RPMI7951 (cell line): Measurements from ENCODE around the gene BHLHE40. TPM values are rescaled to one million over a fixed set of nuclear protein-coding genes. Genes with fewer than 3 reads are reported as not detected.
"Not testable (repeated sequence)": the region's sequence is repeated elsewhere in the genome, so short reads cannot be mapped to it uniquely, and the experiment has no call there.

Experiments used
- DNase-seq: peaks from one replicate; pipeline ENCODE4 v3.0.0-alpha.2; 2012; ENCODE audit warnings: low read depth
- total RNA-seq: library from RNA; depleted of rRNA; stranded (reverse); fragments of >200 nt; shearing (Covaris generic); gene quantifications from 2 replicates; pipeline ENCODE4 v1.2.3, GENCODE V29; 2014

The BHLHE40 gene
- total RNA-seq, 1 experiment from 2014 or later = 62.8 TPM

DNA sequence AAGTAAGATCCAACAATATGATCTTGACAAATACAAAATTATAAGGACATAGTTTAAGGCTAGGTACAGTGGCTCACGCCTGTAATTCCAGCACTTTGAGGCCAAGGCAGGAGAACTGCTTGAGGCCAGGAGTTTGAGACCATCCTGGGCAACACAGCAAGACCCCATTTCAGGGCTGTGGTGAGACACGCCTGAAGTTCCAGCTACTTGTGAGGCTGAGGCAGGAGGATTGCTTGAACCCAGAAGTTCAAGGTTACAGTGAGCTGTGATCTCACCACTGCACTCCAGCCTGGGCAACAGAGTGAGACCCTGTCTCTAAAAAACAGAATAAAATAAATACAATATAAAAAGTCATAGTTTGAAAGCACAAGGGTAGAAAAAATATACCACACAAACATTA, 17.4 kb upstream of the BHLHE40 start:
- not testable (repeated sequence) for DNase-seq

DNA sequence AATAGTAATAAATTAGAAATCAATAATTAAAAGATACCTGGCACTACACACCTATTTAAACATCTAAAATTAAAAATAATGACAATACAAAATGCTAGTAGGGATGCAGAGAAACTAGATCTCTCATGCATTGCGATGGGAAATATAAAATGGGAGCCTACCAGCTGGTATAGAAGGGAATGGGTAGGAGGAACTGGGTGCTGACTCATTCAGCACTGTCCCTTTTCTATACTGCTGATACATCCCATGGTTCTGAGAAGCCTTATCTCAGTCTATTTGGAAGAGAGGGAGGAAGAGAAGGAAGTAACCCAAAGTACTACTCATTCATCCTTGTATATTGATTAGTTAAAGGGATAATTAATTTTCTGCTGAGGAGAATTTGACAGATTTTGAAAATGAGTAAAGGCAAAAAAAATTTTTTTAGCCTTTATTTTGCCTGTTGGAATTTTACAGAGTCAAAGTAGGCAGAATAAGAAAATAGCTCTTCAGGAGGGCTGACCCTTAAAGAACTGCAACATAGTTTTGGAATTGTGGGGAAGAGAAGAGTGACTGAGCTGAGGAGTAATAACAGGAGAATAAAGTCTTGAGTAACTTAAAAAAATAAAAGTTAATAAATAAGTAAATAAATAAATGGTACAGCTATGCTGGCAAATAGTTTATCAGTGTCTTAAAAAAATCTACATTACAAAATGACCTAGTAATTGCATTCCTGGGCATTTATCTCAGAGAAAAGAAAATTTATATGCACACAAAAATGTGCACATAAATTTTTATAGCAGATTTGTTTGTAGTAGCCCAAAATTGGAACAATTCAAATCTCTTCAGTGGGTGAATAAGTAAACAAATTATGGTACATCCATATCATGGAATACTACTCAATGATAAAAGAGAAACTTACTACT, 15.3 kb upstream of the BHLHE40 start:
- DNase-seq = no peak

DNA sequence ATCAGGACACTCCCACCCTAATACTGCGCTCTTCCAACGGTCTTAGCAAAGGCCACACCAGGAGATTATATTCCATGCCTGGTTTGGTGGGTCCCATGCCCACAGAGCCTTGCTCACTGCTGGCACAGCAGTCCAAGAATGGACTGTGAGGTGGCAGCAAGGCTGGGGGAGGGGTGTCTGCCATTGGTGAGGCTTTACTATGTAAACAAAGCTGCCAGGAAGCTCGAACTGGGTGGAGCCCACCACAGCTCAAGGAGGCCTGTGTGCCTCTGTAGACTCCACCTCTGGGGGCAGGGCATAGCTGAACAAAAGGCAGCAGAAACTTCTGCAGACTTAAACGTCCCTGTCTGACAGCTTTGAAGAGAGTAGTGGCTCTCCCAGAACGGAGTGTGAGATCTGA, 13.2 kb upstream of the BHLHE40 start:
- not testable (repeated sequence) for DNase-seq

DNA sequence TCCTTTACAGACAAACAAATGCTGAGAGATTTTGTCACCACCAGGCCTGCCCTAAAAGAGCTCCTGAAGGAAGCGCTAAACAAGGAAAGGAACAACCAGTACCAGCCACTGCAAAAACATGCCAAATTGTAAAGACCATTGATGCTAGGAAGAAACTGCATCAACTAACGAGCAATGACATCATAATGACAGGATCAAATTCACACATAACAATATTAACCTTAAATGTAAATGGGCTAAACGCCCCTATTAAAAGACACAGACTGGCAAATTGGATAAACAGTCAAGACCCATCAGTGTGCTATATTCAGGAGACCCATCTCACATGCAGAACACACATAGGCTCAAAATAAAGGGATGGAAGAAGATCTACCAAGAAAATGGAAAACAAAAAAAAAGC, 11.6 kb upstream of the BHLHE40 start:
- not testable (repeated sequence) for DNase-seq

DNA sequence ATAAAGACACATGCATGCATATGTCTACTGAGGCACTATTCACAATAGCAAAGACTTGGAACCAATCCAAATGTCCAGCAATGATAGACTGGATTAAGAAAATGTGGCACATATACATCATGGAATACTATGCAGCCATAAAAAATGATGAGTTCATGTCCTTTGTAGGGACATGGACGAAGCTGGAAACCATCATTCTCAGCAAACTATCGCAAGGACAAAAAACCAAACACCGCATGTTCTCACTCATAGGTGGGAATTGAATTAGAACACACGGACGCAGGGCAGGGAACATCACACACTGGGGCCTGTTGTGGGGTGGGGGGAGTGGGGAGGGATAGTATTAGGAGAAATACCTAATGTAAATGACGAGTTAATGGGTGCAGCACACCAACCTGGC, 7.8 kb upstream of the BHLHE40 start:
- not testable (repeated sequence) for DNase-seq

DNA sequence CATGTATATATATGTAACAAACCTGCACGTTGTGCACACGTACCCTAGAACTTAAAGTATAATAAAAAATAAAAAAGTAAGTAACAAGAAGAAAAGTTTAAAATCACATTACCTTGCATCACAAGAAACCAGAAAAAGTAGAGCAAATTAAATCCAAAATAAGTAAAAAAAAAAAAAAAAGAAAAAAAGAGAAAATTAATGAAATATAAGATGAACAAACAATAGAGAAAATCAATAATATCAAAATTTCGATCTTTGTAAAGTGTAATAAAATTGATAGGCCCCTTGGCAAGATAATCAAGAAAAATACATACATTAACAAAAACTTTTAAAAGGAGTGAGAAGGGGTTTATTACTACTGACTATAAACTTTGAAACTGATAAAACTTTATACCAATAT, 7.4 kb upstream of the BHLHE40 start:
- DNase-seq = no peak

DNA sequence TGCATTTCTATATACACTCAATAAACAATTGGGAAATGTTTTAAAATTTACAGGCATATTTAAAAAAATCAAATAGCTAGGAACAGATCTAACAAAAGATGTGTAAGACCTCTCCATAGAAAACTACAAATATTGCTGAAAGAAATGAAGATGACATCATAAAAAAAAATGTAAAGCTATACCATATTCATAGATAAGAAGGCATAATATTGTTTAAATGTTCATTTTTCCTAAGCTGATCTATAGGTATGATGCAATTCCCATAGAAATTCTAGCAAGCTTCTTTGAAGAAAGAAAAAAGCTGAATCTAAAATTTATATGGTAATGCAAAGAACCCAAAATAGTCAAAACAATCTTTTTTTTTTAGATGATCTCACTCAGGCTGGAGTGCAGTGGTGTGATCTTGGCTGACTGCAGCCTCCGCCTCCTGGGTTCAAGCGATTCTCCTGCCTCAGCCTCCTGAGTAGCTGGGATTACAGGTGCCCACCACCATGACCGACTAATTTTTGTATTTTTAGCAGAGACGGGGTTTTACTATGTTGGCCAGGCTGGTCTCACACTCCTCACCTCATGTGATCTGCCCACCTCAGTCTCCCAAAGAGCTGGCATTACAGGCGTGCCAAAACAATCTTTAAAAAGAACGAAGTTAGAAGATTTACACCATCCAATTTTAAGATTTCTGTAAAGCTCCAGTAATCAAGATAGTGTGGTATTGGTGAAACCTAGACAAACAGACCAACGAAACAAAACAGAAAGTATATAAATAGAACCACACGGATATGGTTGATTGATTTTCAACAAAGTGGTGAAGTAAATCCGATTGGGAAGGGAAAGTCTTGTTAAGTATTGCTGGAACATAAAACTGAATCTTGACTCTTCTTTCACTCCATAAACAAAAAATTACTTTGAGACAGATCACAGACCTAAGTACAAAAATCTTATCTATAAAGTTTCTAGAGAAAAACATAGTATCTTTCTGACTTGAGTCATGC, 6.3 kb upstream of the BHLHE40 start:
- DNase-seq = no peak

DNA sequence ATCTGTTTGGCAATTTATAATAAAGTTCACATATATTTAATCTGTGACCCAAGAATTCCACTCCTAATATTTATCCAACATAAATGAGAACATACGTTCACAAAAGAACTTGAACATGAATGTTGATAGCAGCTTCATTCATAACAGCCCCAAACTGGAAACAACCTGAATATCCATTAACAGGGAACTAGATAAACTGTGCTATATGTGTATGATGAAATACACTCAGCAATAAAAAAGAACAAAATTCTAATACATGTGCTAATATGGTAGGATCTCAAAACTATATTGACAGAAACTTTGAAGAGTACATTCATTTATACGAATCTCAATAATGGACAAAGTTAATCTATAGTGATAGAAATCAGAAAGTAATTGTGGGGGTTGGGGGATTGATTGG, 5.1 kb upstream of the BHLHE40 start:
- DNase-seq = no peak

DNA sequence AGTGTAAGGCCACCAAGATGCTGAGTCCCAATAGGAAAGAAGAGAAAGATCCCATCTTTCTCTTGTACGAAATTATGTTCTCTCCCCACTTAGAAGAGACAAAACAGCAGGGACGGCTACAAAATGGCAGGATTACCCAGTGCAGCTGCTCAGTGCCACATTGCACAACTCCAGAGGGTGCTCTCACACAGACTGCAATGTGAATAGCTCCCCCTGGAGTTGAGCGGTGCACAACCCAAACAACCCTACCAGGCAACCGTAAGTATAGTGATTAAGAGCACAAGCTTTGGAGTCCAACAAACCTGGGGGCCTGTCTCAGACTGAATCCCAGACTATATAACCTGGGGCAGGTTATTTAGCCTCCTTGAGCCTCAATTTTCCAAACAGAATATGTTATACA, 3.1 kb upstream of the BHLHE40 start:
- DNase-seq = peak; percentile 84

DNA sequence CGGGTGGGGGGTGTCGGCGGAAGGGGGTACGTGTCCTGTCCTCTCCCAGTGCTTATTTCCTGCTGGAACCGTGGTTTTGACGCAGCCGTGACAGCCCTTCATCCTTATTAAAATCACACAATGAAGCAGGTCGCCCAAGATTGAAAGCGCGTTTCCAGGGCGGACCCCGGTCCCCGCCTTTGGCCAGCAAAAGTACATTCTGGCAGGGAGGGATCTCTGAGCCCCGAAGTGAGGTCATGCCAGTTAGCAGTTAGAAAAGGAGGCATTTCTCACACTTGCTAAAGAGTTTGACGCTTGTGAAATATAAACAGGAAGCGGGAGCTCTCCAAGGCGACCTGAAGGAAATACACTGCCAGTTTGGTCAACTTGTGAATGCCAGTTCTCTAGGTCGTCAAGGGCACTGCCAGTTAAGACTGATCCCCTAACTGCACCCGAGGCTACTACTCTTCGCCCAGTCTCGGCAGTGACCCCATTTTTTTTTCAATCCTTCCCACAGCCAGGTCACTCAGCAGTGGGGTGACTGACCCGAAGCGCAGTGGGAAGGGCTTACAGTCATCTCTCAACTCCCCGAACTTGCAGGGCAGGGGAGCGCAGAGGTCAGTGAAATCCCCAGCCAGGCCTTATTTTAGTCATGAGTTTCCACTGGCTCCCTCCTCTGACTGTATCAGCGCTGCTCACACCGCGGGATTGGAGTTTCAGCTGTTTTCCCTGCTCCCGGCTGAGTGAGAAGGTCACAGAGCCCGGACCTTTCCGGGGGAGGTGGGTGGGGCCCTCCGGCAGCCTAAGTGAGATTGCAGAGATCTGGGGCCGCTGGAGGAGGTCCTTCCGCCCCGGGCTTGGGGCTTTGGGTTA, 2.0 kb upstream of the BHLHE40 start:
- peak; percentile 94 for DNase-seq

DNA sequence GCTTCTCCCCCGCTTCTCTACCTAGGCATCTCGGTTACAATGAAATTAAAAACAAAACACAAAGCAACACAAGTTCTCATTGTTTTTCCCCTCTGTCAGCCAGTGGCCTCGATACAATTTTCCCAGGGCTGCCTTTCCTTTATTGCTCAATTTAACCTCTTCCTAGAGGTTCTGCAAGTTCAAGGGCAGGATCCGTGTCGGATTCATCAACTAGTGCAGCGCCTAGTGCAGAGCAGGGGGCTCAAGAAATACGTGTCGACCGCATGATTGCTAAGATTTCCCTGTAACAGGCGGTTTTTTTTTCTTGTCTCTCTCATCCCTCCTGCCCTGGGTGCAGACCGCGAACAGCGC, 1.4 kb upstream of the BHLHE40 start:
- no peak for DNase-seq

DNA sequence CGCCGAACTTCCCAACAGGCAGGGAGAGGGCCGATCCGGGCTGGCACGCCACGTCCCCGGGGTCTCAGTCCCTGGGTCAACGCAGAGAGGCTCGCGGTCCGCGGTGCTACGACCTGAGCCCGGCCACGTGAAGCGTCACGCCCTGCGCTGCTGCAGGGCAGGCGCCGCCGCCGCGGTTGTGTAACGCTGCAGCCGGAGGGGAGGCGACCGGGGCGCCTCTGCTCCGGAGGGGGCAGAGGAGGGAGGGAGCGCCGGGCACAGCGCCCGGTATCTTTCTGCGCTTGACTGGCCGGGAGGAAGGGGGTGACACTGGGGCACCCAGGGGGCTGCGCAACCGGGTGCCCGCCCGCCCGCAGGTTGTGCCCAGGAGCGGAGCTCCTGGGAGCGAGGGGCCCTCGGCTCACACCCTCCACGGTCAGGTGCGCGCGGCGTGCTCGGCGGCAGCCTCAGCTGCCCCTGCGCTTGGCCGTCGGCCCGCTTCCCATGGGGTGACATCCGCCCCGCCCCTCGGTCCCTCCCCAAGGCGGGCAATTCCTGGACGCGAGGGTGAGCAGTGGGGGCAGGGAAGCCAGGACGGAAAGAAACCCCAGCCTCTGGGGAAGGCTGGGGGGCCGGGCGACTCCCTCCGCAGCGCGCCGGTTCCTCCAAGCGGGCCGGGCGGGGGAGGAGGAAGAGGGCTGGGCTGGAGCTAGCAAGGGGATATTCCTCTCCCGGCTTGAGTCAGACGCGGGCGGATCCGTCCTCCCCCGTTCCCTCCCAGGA, 852 bp upstream of the BHLHE40 start:
- peak; percentile 99 for DNase-seq

DNA sequence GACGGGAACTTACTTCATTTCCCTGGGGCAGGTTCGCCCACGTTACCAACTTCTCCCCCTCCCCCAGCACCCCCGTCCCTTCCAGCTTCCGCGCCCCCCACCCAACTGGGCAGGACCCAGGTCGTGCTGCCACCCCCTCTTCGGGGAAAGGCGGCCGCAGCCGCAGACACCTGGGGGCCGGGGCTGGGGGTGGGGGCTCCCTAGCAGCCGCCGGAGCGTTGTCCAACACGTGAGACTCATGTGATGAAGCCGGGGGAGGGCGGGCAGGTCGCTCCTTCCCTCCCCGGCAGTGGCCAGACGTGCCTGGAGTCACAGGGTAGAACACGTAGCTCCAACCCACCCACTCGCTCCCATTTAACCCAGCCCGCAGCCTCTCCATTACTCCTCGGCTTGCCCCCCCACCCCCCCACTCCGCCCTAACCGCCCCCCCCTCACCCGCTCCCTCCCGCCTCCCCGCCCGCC, 240 bp upstream of the BHLHE40 start:
- peak; percentile 99 for DNase-seq

DNA sequence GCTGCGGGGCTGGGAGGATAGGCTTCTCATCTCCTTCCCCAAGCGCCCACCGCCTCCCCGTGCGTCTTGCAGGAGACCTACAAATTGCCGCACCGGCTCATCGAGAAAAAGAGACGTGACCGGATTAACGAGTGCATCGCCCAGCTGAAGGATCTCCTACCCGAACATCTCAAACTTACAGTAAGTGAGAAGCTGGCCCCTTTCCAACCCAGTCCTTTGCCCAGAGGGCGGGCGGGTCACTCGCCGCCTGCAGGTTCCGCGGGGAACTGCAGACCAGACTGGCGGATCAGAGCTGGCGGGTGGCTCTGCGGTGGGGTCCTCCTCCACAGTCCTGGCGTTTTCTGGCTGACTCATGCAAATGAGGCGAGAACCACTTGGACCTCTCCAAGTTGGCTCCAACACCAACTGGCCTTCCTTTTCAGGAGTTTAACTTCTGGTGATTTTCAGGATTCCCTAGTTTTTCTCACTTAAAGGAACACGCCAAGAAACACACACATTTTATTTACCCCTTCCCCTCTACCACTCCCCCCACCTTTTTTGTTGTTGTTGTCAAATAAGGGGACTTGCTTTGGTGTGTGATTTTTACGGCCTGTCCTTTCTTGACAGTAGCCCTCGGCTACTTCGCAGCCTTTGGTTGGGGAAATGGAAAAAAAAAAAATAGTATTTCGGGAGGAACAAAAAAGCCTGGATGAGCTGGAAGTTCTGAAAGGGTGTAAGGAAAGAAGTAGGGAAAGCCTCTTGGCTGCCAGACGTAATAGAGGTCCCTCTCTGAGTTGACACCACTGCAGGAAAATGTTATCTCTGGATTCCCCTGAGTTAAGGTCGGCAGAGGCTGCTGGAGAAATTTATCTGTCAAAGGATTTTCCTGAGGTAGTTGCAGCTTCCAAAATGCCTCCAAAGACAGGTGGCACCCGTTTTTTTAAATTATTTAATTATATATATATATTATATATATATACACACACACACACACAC, 1.3 kb downstream of the BHLHE40 start:
- peak; percentile 95 for DNase-seq

DNA sequence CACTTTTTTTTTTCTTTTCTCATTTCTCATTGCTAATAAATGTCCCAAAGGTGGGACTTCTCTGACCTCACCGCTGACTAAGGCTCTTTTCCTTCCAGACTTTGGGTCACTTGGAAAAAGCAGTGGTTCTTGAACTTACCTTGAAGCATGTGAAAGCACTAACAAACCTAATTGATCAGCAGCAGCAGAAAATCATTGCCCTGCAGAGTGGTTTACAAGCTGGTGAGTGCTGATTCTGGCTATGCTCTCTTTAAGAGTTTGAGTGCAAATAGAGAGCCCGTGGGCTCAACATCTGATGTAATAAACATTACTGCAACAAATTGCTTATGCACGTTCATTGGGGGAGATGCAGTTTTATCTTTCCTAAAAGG, 2.0 kb downstream of the BHLHE40 start:
- no peak for DNase-seq

DNA sequence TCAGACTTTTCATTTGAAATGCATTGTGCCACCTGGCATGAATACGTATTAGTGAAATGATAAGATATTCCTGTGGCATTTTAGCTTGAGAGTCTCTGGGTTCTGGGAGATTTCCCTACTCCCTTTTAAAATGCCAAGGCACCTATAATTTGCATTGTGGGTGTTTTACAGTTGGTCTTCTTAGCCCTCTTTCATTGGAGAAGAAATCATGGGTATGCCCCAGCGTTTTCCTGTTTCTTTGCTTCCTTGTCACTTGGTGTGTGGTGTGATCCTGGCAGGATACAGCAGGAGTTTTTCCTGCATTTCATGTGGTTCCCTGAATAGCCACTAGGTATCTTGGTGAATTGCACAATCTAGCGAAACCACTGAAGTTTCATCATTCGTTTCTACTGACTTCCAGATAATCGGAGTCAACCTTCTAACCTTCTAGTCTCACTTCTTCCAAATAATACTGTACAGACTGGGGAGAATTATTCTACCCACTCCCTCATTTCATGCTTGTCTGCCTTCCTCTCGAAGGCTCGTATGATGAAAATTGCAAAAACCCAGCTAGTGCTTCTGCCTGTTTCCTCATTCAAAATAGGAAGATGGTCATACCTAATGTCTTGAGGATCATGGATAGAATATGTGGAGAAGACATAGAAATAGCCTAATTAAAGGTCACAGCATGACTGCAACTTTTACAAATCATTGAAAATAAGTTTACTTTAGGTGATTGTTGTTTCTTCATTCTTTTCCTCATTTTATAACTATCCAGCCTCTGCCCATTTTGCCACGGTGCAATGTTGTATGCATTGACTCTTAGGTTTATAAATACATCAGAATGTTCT, 2.6 kb downstream of the BHLHE40 start:
- peak; percentile 91 for DNase-seq

DNA sequence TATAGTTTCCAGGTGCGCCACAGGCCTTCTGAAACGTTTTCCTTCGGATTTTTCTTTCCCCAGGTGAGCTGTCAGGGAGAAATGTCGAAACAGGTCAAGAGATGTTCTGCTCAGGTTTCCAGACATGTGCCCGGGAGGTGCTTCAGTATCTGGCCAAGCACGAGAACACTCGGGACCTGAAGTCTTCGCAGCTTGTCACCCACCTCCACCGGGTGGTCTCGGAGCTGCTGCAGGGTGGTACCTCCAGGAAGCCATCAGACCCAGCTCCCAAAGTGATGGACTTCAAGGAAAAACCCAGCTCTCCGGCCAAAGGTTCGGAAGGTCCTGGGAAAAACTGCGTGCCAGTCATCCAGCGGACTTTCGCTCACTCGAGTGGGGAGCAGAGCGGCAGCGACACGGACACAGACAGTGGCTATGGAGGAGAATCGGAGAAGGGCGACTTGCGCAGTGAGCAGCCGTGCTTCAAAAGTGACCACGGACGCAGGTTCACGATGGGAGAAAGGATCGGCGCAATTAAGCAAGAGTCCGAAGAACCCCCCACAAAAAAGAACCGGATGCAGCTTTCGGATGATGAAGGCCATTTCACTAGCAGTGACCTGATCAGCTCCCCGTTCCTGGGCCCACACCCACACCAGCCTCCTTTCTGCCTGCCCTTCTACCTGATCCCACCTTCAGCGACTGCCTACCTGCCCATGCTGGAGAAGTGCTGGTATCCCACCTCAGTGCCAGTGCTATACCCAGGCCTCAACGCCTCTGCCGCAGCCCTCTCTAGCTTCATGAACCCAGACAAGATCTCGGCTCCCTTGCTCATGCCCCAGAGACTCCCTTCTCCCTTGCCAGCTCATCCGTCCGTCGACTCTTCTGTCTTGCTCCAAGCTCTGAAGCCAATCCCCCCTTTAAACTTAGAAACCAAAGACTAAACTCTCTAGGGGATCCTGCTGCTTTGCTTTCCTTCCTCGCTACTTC, 3.8 kb downstream of the BHLHE40 start:
- peak; percentile 26 for DNase-seq
